Mesenchymal stem cell (in vitro differentiated cells and primary cell): ENCODE results near the gene MLANA.
A peak's percentile ranks its signal among the peaks of the same experiment; 100 is the strongest.

Experiments used
- DNase-seq: peaks from one replicate; pipeline ENCODE4 v3.0.0-alpha.2; 2013
- H2AFZ ChIP-seq: one replicate; pipeline ENCODE4 v1.6.1; 2013; ENCODE audit warnings: low read depth, mild to moderate bottlenecking, control low read depth, inconsistent platforms, low read length, moderate library complexity
- H2AK5ac ChIP-seq: 2 replicates; pipeline ENCODE4 v1.6.1; 2013; ENCODE audit warnings: low read length, moderate library complexity, mild to moderate bottlenecking, inconsistent platforms; ENCODE audit not compliant: severe bottlenecking
- H2BK120ac ChIP-seq: one replicate; pipeline ENCODE4 v1.6.1; 2013; ENCODE audit warnings: low read depth, mild to moderate bottlenecking, inconsistent platforms, low read length, moderate library complexity
- H2BK12ac ChIP-seq, 2 experiments: one replicate each; pipeline ENCODE4 v1.6.1; 2013; ENCODE audit warnings: inconsistent platforms in 2 of 2, low read length in 2 of 2, mild to moderate bottlenecking in 2 of 2, moderate library complexity in 2 of 2, control low read depth in 1 of 2
- H2BK15ac ChIP-seq: one replicate; pipeline ENCODE4 v1.6.1; 2013; ENCODE audit warnings: mild to moderate bottlenecking, low read depth, inconsistent platforms; ENCODE audit not compliant: poor library complexity, severe bottlenecking
- H2BK5ac ChIP-seq: 2 replicates; pipeline ENCODE4 v1.6.1; 2013; ENCODE audit warnings: low read depth, mild to moderate bottlenecking, low read length, control low read depth, inconsistent platforms; ENCODE audit not compliant: poor library complexity, severe bottlenecking
- H3K14ac ChIP-seq, 2 experiments: one replicate each; pipeline ENCODE4 v1.6.1; 2013; ENCODE audit warnings: inconsistent platforms in 2 of 2, low read length in 2 of 2, control low read depth in 1 of 2, mild to moderate bottlenecking in 1 of 2, moderate library complexity in 1 of 2
- H3K18ac ChIP-seq, 2 experiments: one replicate each; pipeline ENCODE4 v1.6.1; 2013; ENCODE audit warnings: inconsistent platforms in 2 of 2, low read length in 2 of 2, control low read depth in 1 of 2, low read depth in 1 of 2, mild to moderate bottlenecking in 1 of 2
- H3K23ac ChIP-seq, 2 experiments: one replicate each; pipeline ENCODE4 v1.6.1; 2013; ENCODE audit warnings: inconsistent platforms in 2 of 2, low read length in 2 of 2, mild to moderate bottlenecking in 2 of 2, moderate library complexity in 2 of 2, control low read depth in 1 of 2
- H3K27ac ChIP-seq: 2 replicates; pipeline ENCODE4 v1.5.1; 2013; ENCODE audit warnings: mild to moderate bottlenecking, moderate library complexity, low read length, control low read depth, inconsistent platforms; ENCODE audit not compliant: poor library complexity, severe bottlenecking
- H3K27me3 ChIP-seq, 2 experiments: 2 replicates each; pipeline versions ENCODE4 v1.6.1 to v1.7.0; 2013; ENCODE audit warnings: low read length in 2 of 2, mild to moderate bottlenecking in 2 of 2, moderate library complexity in 2 of 2, control low read depth in 1 of 2, inconsistent platforms in 1 of 2; ENCODE audit not compliant: control insufficient read depth in 1 of 2, insufficient read depth in 1 of 2
- H3K36me3 ChIP-seq, 2 experiments: 2 replicates each; pipeline versions ENCODE4 v1.6.1 to v1.7.0; 2013; ENCODE audit warnings: low read length in 2 of 2, control low read depth in 1 of 2, inconsistent platforms in 1 of 2, low read depth in 1 of 2, mild to moderate bottlenecking in 1 of 2; ENCODE audit not compliant: insufficient read depth in 2 of 2, control insufficient read depth in 1 of 2
- H3K4ac ChIP-seq, 2 experiments: one replicate each; pipeline ENCODE4 v1.6.1; 2013; ENCODE audit warnings: inconsistent platforms in 2 of 2, low read length in 2 of 2, mild to moderate bottlenecking in 2 of 2, moderate library complexity in 2 of 2, control low read depth in 1 of 2, low read depth in 1 of 2
- H3K4me1 ChIP-seq: 2 replicates; pipeline ENCODE4 v1.6.1; 2013; ENCODE audit warnings: low read depth, low read length, control low read depth; ENCODE audit not compliant: control insufficient read depth, insufficient read depth
- H3K4me2 ChIP-seq: 2 replicates; pipeline ENCODE4 v1.6.1; 2013; ENCODE audit warnings: low read length, mild to moderate bottlenecking, inconsistent platforms; ENCODE audit not compliant: poor library complexity, severe bottlenecking
- H3K4me3 ChIP-seq, 2 experiments: 2 replicates each; pipeline versions ENCODE4 v1.5.1 to v1.7.0; 2013; ENCODE audit warnings: low read length in 2 of 2, mild to moderate bottlenecking in 2 of 2, control low read depth in 1 of 2, low read depth in 1 of 2; ENCODE audit not compliant: insufficient read depth in 1 of 2
- H3K79me1 ChIP-seq: replicated peaks from 2 replicates; pipeline ENCODE4 v1.6.1; 2013; ENCODE audit warnings: mild to moderate bottlenecking, control low read depth, low read length, inconsistent platforms; ENCODE audit not compliant: poor library complexity, severe bottlenecking
- H3K9ac ChIP-seq: 2 replicates; pipeline ENCODE4 v1.7.0; 2013; ENCODE audit warnings: mild to moderate bottlenecking, low read length, moderate library complexity
- H3K9me3 ChIP-seq: 2 replicates; pipeline ENCODE4 v1.7.0; 2013; ENCODE audit warnings: mild to moderate bottlenecking, low read length; ENCODE audit not compliant: control insufficient read depth
- H4K8ac ChIP-seq: one replicate; pipeline ENCODE4 v1.6.1; 2013; ENCODE audit warnings: inconsistent platforms, mild to moderate bottlenecking, low read length, moderate library complexity
- H4K91ac ChIP-seq: one replicate; pipeline ENCODE4 v1.6.1; 2013; ENCODE audit warnings: mild to moderate bottlenecking, low read length, inconsistent platforms
- WGBS: methylation state at CpG from one replicate; pipeline ENCODE4 v1.1.7; 2013; ENCODE audit warnings: mixed read lengths; 5-methylcytosine and 5-hydroxymethylcytosine counted together

MLANA gene

DNA sequence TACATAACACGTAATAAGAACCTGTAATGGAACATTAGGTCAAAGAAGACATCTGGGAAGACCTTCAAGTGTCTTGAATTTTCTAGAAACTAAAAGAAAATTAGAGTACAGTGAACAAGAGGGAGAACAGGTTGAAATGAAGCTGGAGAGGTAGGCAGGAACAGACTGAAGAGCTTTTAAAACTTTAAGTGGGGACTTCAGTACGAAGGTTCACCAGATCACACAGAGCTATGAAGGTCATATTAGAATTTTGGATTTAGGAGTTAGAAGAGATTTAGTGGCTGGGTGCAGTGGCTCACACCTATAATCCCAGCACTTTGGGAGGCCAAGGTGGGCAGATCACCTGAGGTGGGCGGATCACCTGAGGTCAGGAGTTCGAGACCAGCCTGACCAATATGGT, 26.6 kb downstream of the MLANA start:
- no peak overlapping the region for H3K4me2 ChIP-seq
- H3K36me3 ChIP-seq = peaks cover 2 to 37% of the 10 kb centered on the region in 2 experiments
- no peak overlapping the region for H3K4me3 ChIP-seq
- no peak overlapping the region for H3K4ac ChIP-seq
- 99% methylated on average over 2 of the region's 4 CpGs for WGBS
- H3K4me1 ChIP-seq = peaks cover 2% of the 10 kb centered on the region
- no peak for DNase-seq
- H3K27me3 ChIP-seq = no peaks in the 10 kb centered on the region
- H2BK5ac ChIP-seq = no peak overlapping the region
- H4K91ac ChIP-seq = no peak overlapping the region
- H3K27ac ChIP-seq = no peak overlapping the region
- no peaks in the 10 kb centered on the region for H3K9me3 ChIP-seq
- H3K14ac ChIP-seq = no peak overlapping the region
- H2BK12ac ChIP-seq = no peak overlapping the region
- no peak overlapping the region for H3K18ac ChIP-seq
- peaks cover 2% of the 10 kb centered on the region for H3K79me1 ChIP-seq
- H2BK120ac ChIP-seq = no peak overlapping the region
- H3K9ac ChIP-seq = no peak overlapping the region
- H2AK5ac ChIP-seq = no peak overlapping the region
- H4K8ac ChIP-seq = no peak overlapping the region
- H2AFZ ChIP-seq = no peak overlapping the region
- no peak overlapping the region for H2BK15ac ChIP-seq
- H3K23ac ChIP-seq = no peak overlapping the region

DNA sequence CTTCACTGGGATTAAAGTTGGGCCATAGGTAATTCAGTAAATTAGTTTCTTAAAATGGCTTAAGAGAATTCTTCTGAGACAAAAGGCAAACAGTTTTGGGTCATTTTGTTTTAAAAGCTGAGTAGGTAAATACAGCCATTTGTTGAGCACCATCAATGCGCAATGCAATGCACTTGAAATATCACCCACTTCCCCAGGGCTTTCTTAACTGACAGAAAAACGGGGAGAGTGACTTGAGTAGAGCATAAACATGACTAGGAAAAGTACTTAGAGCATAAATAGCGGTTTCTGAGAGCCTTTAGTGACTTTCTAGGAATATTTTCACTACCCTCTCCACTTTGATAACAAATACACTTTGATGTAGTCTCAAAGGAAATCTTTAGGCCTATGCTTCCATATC, 27.2 kb downstream of the MLANA start:
- Histone ChIP-seq H2BK5ac (no peak overlapping the region), H3K9ac (no peak overlapping the region), H2BK120ac (no peak overlapping the region), H3K4me3 (no peak overlapping the region), H3K27ac (no peak overlapping the region), H3K9me3 (no peaks in the 10 kb centered on the region), H3K14ac (no peak overlapping the region), H2BK12ac (no peak overlapping the region), H2BK15ac (no peak overlapping the region), H3K4me1 (peaks cover 2% of the 10 kb centered on the region), H2AFZ (no peak overlapping the region), H2AK5ac (no peak overlapping the region), H3K4me2 (no peak overlapping the region), H3K18ac (no peak overlapping the region), H3K23ac (no peak overlapping the region), H3K4ac (no peak overlapping the region), H4K91ac (no peak overlapping the region), H3K36me3 (peaks cover 0 to 39% of the 10 kb centered on the region in 2 experiments), H3K79me1 (peaks cover 2% of the 10 kb centered on the region), H4K8ac (no peak overlapping the region), H3K27me3 (no peaks in the 10 kb centered on the region)
- DNase-seq = no peak
- no CpG with 5 or more reads among the region's 3 CpGs for WGBS

GRCh38 chr9:5918460-5918859, 27.8 kb downstream of the MLANA start:
- no peaks in the 10 kb centered on the region for H3K27me3 ChIP-seq
- H2AFZ ChIP-seq = no peak overlapping the region
- no peak overlapping the region for H3K27ac ChIP-seq
- no peak overlapping the region for H4K8ac ChIP-seq
- no peak overlapping the region for H2BK15ac ChIP-seq
- no peak overlapping the region for H3K4me2 ChIP-seq
- H3K9ac ChIP-seq = no peak overlapping the region
- peaks cover 2% of the 10 kb centered on the region for H3K79me1 ChIP-seq
- no peak overlapping the region for H2AK5ac ChIP-seq
- H3K36me3 ChIP-seq = peaks cover 0 to 44% of the 10 kb centered on the region in 2 experiments
- WGBS = no CpG with 5 or more reads among the region's 3 CpGs
- H2BK120ac ChIP-seq = no peak overlapping the region
- H3K4ac ChIP-seq = no peak overlapping the region
- no peak overlapping the region for H4K91ac ChIP-seq
- no peak overlapping the region for H3K4me3 ChIP-seq
- H3K9me3 ChIP-seq = no peaks in the 10 kb centered on the region
- H3K14ac ChIP-seq = no peak overlapping the region
- DNase-seq = no peak
- H3K4me1 ChIP-seq = peaks cover 2% of the 10 kb centered on the region
- no peak overlapping the region for H3K18ac ChIP-seq
- H2BK12ac ChIP-seq = no peak overlapping the region
- no peak overlapping the region for H2BK5ac ChIP-seq
- no peak overlapping the region for H3K23ac ChIP-seq

DNA sequence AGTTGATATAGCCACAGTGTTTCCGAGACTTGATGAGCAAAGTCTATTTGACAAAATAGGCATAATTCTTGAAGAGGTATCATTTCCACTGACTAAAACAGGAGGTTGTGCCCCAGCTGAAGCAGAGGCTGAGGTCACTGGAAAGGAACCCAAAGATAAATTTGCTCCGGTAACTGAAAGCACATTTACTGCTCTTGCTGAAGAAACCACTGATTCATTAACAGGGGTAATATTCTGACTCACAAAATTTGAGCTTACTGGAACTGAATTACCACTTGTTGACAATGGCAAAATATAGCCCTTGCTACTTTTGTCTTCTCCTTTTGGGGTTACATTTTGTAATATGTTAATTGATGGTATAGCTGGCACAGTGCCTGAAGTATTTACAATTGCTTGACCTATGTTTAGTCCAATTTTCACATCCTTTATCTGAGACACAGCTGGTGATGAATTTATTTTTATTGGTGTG, 30.2 kb downstream of the MLANA start:
- 94% methylated on average over 2 of the region's 2 CpGs for WGBS
- Histone ChIP-seq H3K4me3 (no peak overlapping the region), H3K9ac (no peak overlapping the region), H3K27me3 (no peaks in the 10 kb centered on the region), H3K9me3 (no peaks in the 10 kb centered on the region), H3K36me3 (peaks cover 0 to 59% of the 10 kb centered on the region in 2 experiments), H3K18ac (no peak overlapping the region), H2BK120ac (no peak overlapping the region), H2BK5ac (no peak overlapping the region), H3K4ac (no peak overlapping the region), H3K4me1 (peaks cover 2% of the 10 kb centered on the region), H2BK15ac (no peak overlapping the region), H2AFZ (no peak overlapping the region), H4K8ac (no peak overlapping the region), H3K79me1 (peaks cover 2% of the 10 kb centered on the region), H4K91ac (no peak overlapping the region), H3K4me2 (no peak overlapping the region), H3K23ac (no peak overlapping the region), H2BK12ac (no peak overlapping the region), H2AK5ac (no peak overlapping the region), H3K27ac (peak overlapping the region; percentile 62), H3K14ac (no peak overlapping the region)
- no peak for DNase-seq
